T-helper 2 cell treated with Interferon-gamma antibody and Interleukin-4, amounts not matched to agents 5 μg/mL and 100 μg/mL, for 36 hours (primary cell): ENCODE results near the gene ARAP1.

ENCODE experiments used
- DNase-seq: peaks from one replicate; pipeline ENCODE4 v3.0.0; 2021; ENCODE audit warnings: low spot score
- H3K27ac Mint-ChIP-seq: one replicate; pipeline ENCODE4 v1.8.0; 2021; ENCODE audit warnings: mild to moderate bottlenecking, mixed read lengths
- H3K27me3 Mint-ChIP-seq: one replicate; pipeline ENCODE4 v1.8.0; 2021; ENCODE audit warnings: low read depth, mixed read lengths
- H3K36me3 Mint-ChIP-seq: one replicate; pipeline ENCODE4 v1.8.0; 2021; ENCODE audit warnings: low read depth, mixed read lengths
- H3K4me1 Mint-ChIP-seq: one replicate; pipeline ENCODE4 v1.8.0; 2021; ENCODE audit warnings: low read depth, mixed read lengths
- H3K4me3 Mint-ChIP-seq: one replicate; pipeline ENCODE4 v1.8.0; 2022; ENCODE audit warnings: mild to moderate bottlenecking, moderate library complexity, mixed read lengths
- H3K9me3 Mint-ChIP-seq: one replicate; pipeline ENCODE4 v1.8.0; 2021; ENCODE audit warnings: mixed read lengths

Gene ARAP1

GRCh38 chr11:72783144-72783905 is 31.1 kb upstream of the ARAP1 start:
- H3K4me3 Mint-ChIP-seq, result no peak overlapping the region
- H3K36me3 Mint-ChIP-seq, result no peaks in the 10 kb centered on the region
- H3K27me3 Mint-ChIP-seq, result peaks cover 7% of the 10 kb centered on the region
- no peak for DNase-seq
- H3K9me3 Mint-ChIP-seq, result no peaks in the 10 kb centered on the region
- peaks cover 22% of the 10 kb centered on the region for H3K4me1 Mint-ChIP-seq
- H3K27ac Mint-ChIP-seq, result no peak overlapping the region

DNA sequence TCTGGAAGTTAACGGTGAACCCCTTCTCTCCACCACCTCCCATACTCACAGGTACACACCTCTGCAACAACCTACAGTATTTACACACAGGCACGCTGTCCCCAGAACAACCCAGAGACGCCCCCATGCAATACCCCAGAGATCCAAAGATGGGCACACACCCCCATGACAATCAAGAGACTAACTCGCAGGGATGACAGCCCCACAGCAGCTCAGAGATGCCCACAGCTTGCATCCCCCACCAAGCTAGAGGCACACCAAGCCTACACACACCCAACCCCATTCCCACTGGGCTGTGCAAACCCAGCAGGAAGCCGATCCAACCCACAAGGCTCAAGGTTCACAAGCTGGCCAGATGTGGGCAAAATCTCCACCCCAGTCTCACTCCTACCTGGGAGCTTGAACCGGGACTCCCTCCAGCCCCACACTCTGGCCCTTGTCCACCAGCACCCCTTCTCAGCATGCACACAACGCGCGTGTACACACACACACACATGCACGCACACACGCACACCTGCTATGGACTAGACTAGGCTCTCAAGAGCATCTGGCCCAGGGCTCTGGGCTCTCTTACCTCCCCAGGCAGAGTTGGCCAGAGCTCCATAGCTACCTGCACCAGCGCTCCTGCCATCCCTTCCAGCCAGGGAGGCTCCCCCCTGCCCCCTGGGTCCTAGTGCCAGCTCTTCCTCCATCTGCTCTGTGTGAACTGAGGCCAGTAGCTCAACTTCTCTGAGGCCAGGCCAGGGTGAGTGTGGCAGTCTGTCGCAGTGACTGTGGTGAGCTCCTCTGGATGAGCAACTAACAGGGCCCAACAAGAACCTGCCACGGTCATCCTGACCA is 30.1 kb upstream of the ARAP1 start:
- no peaks in the 10 kb centered on the region for H3K9me3 Mint-ChIP-seq
- H3K4me1 Mint-ChIP-seq, result peaks cover 17% of the 10 kb centered on the region
- DNase-seq, result no peak
- no peaks in the 10 kb centered on the region for H3K36me3 Mint-ChIP-seq
- peak overlapping the region; percentile 76 for H3K4me3 Mint-ChIP-seq
- peaks cover 7% of the 10 kb centered on the region for H3K27me3 Mint-ChIP-seq
- no peak overlapping the region for H3K27ac Mint-ChIP-seq

GRCh38 chr11:72781313-72782080 is 29.3 kb upstream of the ARAP1 start:
- Mint-ChIP-seq H3K27ac (no peak overlapping the region), H3K4me1 (peaks cover 17% of the 10 kb centered on the region)
- peak; percentile 40 for DNase-seq

GRCh38 chr11:72781063-72781312 is 28.8 kb upstream of the ARAP1 start:
- Mint-ChIP-seq H3K4me3 (peak overlapping the region; percentile 68), H3K36me3 (no peaks in the 10 kb centered on the region), H3K4me1 (peaks cover 18% of the 10 kb centered on the region), H3K27ac (no peak overlapping the region), H3K27me3 (peaks cover 7% of the 10 kb centered on the region), H3K9me3 (no peaks in the 10 kb centered on the region)
- DNase-seq, result no peak

More at GRCh38 chr11:72781313-72782080, 29.3 kb upstream of the ARAP1 start:
- no peaks in the 10 kb centered on the region for H3K36me3 Mint-ChIP-seq
- H3K9me3 Mint-ChIP-seq, result no peaks in the 10 kb centered on the region
- H3K4me3 Mint-ChIP-seq, result peak overlapping the region; percentile 76
- peaks cover 7% of the 10 kb centered on the region for H3K27me3 Mint-ChIP-seq

GRCh38 chr11:72780296-72781062 is 28.3 kb upstream of the ARAP1 start:
- Mint-ChIP-seq H3K4me1 (peaks cover 18% of the 10 kb centered on the region), H3K27ac (no peak overlapping the region), H3K9me3 (no peaks in the 10 kb centered on the region), H3K4me3 (peak overlapping the region; percentile 68), H3K36me3 (no peaks in the 10 kb centered on the region), H3K27me3 (peaks cover 7% of the 10 kb centered on the region)
- DNase-seq, result no peak

DNA sequence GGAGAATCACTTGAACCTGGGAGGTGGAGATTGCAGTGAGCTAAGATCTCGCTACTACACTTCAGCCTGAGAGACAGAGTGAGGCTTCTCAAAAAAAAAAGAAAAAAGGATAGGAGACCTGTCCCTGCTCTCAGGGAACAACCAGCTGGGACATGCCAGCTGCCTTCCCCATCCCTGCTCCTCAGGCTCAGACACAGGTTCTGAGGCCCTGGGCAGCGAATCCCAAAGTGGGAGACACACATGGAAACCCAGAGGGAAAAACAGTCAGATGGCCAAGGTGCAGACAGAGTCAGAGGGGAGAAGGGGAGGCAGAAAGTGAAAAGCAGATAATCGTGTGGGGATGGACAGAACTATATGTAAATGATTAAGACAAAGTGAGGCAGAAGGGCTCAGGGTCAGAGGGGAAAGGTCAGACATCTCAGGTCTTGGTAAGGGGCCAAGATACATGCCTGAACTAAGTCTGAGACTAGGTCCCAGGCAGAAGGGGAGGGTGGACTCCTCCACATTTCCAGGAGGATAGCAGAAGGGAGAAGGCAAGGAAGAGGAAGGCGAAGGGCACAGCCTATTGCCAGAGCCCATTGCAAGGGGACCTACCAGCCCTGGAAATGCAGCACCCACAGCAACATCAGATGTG is 27.4 kb upstream of the ARAP1 start:
- Mint-ChIP-seq H3K36me3 (no peaks in the 10 kb centered on the region), H3K9me3 (no peaks in the 10 kb centered on the region), H3K27ac (no peak overlapping the region), H3K4me1 (peaks cover 18% of the 10 kb centered on the region), H3K27me3 (peaks cover 7% of the 10 kb centered on the region), H3K4me3 (peak overlapping the region; percentile 48)
- no peak for DNase-seq

DNA sequence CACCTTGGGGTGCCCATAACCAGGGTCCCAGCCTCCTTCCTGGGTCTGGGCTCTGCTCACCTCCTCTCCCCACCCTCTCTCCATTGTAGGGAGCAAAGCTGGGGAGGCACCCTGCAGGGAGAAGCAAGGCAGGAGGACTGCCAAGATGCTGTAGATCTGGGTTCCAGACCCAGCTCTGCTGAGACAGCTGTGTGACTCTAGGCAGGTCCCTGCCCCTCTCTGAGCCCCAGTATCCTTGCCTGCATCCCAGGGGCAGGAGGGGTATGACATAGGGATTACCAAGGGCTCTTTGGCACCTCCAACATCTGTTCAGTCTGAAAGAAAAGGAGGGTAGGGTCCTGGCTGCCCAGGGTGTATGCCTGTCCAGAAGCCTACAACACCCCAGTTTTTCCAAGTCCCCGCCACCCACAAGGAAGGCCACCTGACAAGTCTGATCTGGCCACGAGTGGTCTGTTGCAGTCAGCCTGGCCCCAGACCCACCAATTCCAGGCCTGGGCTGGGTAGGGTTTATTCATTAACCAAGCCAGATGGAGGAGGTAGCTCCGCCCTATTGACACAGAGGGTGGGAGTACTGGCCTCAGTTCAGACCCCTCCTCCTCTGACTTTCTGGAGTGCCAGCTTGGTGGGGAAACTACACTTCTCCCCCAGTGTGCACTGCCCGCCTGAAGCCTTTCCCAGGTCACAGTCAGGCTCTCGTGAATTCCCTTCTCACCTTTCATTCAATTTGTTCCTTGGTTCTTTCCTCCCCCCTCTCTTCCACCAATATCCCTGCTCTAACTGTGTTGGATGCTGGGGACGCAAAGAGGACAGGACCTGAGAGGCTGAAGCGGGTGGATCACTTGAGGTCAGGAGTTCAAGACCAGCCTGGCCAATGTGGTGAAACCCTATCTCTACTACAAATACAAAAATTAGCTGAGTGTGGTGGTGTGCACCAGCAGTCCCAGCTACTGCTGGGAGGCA is 26.6 kb upstream of the ARAP1 start:
- Mint-ChIP-seq H3K27me3 (peaks cover 7% of the 10 kb centered on the region), H3K4me3 (no peak overlapping the region), H3K27ac (no peak overlapping the region), H3K9me3 (no peaks in the 10 kb centered on the region), H3K36me3 (no peaks in the 10 kb centered on the region), H3K4me1 (peaks cover 18% of the 10 kb centered on the region)
- DNase-seq, result no peak

DNA sequence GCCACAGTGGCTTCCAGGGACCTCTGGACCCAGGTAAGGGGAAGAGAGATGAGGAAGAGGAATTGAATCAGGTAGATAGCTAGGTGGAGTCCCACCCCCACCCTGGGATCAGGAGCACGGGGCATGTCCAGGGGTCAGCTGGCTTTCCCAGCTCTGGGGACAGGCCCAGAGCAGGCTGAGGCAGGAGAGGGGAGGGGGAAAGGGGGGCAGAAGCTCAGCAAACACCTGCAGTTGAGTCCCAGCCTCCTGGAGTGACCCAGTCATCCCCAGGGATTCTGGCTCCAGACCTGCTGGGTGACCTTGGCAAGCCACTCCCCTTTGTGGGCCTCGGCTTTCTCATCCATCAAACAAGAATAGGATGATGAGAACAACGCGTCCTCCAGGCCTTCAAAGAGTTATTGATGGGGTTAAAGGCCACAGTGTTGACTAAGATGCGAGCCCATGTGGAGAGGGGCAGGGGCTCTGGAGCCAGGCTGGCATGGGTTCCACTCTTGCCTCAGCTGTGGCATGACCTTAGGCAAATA is 25.6 kb upstream of the ARAP1 start:
- DNase-seq, result no peak
- Mint-ChIP-seq H3K36me3 (no peaks in the 10 kb centered on the region), H3K27ac (no peak overlapping the region), H3K27me3 (peaks cover 7% of the 10 kb centered on the region), H3K4me1 (peaks cover 15% of the 10 kb centered on the region), H3K4me3 (no peak overlapping the region), H3K9me3 (no peaks in the 10 kb centered on the region)

DNA sequence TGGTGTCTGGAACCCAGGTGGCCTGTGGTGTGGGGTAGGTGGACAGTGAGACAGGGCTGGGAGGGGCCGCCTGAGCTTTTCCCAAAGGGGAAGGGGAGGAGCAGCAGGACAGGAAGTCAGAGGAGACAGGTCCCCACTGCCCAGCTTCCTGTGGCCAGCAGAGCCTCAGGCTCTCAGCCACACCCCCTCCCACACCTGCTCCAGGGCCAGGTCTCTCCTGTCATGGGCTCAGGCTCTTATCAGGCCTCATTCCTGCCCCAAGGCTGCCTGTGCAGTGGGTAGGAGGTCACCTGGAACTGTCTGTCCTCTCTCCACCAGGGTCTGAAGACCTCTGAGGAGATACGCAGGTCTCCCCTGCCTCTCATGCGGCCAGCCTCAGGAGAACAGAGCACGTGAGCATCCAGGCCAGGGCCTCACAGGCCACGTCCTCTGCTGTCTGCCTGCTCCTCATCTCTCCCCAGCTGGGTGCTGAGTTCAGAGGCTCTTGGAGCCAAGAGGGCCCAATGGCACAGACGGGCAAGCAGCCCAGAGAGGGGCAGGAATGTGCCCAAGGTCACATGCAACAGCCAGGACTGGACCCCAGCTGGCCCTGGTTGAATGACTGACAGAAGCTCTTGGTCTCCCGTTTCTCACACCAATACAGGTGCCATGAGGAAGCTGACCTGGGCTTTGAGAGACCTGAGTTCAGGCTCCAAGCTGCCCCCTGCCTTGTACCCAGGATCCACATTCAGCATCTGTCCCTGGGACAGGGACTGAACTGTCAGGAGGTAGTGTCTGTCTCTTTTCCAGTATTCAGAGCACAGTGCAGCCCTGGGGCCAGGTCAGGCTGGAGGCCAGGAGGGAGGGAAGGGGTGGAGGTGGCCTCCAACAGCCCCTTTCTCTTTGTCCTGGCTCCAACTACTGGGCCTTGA is 24.9 kb upstream of the ARAP1 start:
- Mint-ChIP-seq H3K27ac (no peak overlapping the region), H3K4me3 (no peak overlapping the region), H3K9me3 (no peaks in the 10 kb centered on the region), H3K27me3 (peaks cover 2% of the 10 kb centered on the region), H3K36me3 (no peaks in the 10 kb centered on the region), H3K4me1 (peaks cover 8% of the 10 kb centered on the region)
- no peak for DNase-seq

DNA sequence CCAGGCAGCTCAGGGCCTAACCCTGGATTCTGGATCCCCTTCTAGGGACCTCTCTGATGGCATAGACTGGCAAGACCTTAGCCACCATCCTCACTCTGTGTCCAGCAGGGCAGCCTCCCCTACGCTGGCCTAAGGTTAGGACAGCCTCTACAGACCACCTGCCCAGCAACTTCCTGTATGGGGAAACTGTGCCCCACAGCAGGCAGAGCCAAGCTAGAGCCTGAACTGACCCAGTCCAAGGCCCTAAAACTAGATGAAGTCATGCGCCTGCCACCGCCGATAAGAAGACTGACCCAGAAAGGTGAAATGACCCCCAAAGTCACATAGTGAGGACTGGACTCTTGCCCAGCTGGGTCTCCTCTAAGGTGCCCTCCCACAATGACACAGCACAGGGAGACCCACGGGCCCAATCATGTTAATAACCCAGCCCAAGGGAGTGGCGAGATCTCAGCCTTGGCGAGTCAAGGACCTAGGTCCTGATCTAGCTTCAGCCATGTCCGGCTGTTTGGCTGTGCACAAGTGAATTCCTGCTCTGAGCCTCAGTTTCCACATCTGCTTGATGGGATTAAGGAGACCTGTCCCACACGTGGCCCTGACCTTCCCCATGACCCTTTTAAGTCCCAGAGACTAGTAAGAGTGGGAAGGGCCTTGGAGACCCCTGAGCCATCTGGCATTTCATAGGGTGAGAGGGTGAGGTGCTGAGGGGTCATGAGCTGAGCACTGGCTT is 24.1 kb upstream of the ARAP1 start:
- H3K4me3 Mint-ChIP-seq, result no peak overlapping the region
- H3K36me3 Mint-ChIP-seq, result no peaks in the 10 kb centered on the region
- H3K27ac Mint-ChIP-seq, result no peak overlapping the region
- H3K9me3 Mint-ChIP-seq, result no peaks in the 10 kb centered on the region
- peaks cover 5% of the 10 kb centered on the region for H3K4me1 Mint-ChIP-seq
- no peak for DNase-seq
- peaks cover 2% of the 10 kb centered on the region for H3K27me3 Mint-ChIP-seq
